Measurements from ENCODE around the gene IQCF5.
"Not testable (repeated sequence)": the region's sequence is repeated elsewhere in the genome, so short reads cannot be mapped to it uniquely, and the experiment has no call there.

IQCF5 gene

DNA sequence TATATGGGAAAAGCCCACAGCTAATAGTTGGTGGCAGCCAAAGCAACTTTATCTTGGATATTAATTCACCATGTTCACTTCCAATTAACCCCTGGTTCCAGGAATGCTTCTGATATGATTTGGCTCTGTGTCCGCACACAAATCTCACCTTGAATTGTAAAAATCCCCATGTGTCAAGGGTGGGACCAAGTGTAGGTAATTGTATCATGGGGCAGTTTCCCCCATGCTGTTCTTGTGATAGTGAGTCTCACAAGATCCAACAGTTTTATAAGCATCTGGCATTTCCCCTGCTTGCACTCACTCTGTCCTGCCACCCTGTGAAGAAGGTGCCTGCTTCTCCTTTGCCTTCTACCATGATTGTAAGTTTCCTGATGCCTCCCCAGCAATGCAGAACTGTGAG, 6.5 kb downstream of the IQCF5 start:
- DNase-seq (ENCODE audit: low read depth): not testable (repeated sequence)

GRCh38 chr3:51862886-51863285, 12.5 kb downstream of the IQCF5 start:
- DNase-seq (ENCODE audit: low read depth): no peak

DNA sequence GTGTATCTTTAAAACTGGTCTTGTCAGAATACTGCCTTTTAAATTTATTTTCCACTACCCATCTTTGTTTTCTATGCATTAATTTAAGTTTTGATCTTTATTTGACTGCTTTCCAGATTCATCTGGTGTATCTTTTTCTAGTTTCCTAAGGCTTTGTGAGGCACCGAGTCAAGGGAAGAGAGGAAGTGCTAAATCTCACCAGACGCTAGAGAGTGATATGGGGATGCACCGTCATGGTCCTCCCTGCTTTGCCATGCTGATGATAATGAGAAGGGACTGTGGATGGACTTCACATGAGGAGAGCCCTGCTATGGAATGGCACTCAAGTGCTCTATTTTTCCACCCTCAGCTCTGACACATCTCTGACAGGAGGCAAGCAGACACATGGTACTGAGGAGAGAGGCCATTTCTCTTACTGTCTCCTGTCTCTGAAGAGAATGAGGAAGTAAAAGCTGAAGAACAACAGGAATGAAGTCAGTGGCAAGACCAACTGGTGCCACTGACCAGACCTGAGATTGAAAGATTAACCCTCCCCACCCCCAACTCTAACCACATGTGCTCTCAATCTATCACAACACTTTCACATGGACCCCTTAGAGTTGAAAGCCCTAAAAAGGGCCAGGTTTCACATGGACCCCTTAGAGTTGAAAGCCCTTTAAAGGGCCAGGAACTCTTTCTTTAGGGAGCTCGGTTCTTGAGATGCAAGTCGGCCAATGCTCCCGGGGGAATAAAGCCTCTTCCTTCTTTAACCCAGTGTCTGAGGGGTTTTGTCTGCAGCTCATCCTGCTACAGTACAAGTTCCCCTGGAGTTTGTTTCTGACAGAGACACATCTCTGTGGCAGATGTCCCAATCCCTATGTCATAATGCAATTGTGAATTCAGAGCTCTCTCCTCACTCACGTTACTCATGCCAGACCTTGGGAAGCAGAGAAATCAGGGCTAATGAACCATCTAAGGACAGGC, 14.4 kb downstream of the IQCF5 start, which contains the start of gene IQCF2:
IQCF2 (plus strand) TSS at position 913 of the 963 bp plus-strand sequence. CDS start 52 bp downstream, outside the sequence.
- no peak for DNase-seq (ENCODE audit: low read depth)

- not testable (repeated sequence) for DNase-seq (ENCODE audit: low read depth)
Measured at GRCh38 chr3:51855411-51855810, 20.0 kb downstream of the IQCF5 start.

DNA sequence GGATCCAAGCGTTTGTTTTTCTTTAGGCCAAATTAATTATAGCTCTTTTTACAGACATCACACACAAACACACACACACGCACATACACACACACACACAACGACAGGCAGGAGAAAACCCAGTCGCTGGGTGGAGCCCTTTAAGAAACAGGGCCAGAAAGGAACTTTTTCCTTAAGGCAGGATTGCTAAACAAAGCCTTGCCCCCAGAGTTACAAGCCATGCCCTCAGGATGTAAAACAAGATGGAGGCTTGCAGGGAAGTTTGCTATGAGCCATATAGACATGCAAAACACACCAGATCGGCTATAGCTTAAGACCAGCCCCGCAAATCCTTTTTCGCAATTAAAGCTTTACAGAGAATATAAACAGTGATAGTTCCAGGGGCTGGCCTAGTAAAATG, 30.3 kb downstream of the IQCF5 start:
- DNase-seq (ENCODE audit: low read depth): no peak

DNA sequence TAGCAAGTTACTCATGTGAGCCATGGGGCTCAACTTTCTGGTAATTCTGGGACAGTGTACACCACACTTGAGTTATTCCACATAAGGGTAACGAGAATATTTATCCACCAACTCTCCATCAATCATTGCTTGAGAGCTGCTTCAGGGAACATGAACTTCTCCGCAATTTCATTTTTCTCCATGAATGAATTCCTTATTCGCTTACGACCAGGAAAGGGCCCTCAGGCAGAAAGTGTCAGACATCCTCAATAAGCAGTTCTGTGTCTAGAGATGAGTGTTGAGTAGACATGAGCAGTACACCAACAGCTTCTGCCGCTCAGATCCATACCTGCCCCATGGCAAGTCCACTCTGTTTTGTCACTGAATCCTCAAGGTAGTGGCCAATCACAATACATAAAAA, 38.8 kb downstream of the IQCF5 start:
- no peak for DNase-seq (ENCODE audit: low read depth)

GRCh38 chr3:51830836-51831385, 44.5 kb downstream of the IQCF5 start:
- DNase-seq (ENCODE audit: low read depth): no peak

- DNase-seq (ENCODE audit: low read depth): no peak
Measured at GRCh38 chr3:51830345-51830744, 45.1 kb downstream of the IQCF5 start.

DNA sequence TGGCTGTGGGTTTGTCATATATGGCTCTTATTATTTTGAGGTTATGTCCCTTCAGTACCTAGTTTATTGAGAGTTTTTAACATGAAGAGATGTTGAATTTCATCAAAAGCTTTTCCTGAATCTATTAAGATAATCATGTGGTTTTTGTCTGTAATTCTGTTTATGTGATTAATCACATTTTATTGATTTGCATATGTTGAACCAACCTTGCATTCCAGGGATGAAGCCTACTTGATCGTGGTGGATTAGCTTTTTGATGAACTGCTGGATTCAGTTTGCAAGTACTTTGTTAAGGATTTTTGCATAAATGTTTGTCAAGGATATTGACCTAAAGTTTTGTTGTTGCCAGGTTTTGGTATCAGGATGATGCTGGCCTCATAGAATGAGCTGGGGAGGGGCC, 47.1 kb downstream of the IQCF5 start:
- DNase-seq (ENCODE audit: low read depth): no peak

Data from stimulated activated CD8-positive, alpha-beta memory T cell treated with anti-CD3 and anti-CD28 coated beads, Interleukin-7, amount 100 ng/mL, for 24 hours (primary cell).